Breast epithelium (tissue), 3 donors: ENCODE measurements around the gene MEIOC.

Experiments
- CTCF ChIP-seq, 3 donors: fragments of 450-650 bp; IDR thresholded peaks; one replicate each; pipeline ENCODE4 v1.5.1; 2016 to 2017; ENCODE audit warnings: antibody characterized with exemption in 3 of 3, mild to moderate bottlenecking in 3 of 3, moderate library complexity in 3 of 3
- POLR2A ChIP-seq: fragments of 450-650 bp; IDR thresholded peaks from one replicate; pipeline ENCODE4 v1.6.1; 2016; ENCODE audit warnings: antibody characterized with exemption, mild to moderate bottlenecking, moderate library complexity
- POLR2AphosphoS5 ChIP-seq, 3 donors: sonication (generic); formaldehyde crosslinking; IDR thresholded peaks; one replicate each; pipeline ENCODE4 v1.6.1; 2017; ENCODE audit warnings: antibody characterized with exemption in 3 of 3

GRCh38 chr17:44610871-44611270 lies 45.4 kb upstream of the MEIOC start:
- TF ChIP-seq CTCF (IDR thresholded peaks at IDR 0.05) (no peak), POLR2AphosphoS5 (IDR thresholded peaks at IDR 0.05) (no peak), POLR2A (no peak)
